Common myeloid progenitor, CD34-positive (primary cell): ENCODE measurements around the gene DAD1.
"Not testable (repeated sequence)": the region's sequence is repeated elsewhere in the genome, so short reads cannot be mapped to it uniquely, and the experiment has no call there.

Experiments used
- CTCF ChIA-PET: fragments of 350-600 bp; sonication (Branson Sonifier 250); formaldehyde crosslinking; loops from one replicate; lab custom pipeline; 2021; ENCODE audit warnings: antibody characterized with exemption; lab: Charles Lee
- POLR2A ChIA-PET: fragments of 350-600 bp; sonication (Branson Sonifier 250); formaldehyde crosslinking; loops from one replicate; lab custom pipeline; 2021; ENCODE audit warnings: antibody characterized with exemption; lab: Charles Lee
- DNase-seq, 3 donors: peaks; one replicate each; pipeline versions ENCODE4 v3.0.0 to v3.0.0-alpha.2; 2013
- H3K27ac ChIP-seq, 2 experiments: 1 replicate in 1 of 2; 2 replicates in 1 of 2; pipeline ENCODE4 v1.7.0; 2013; ENCODE audit warnings: inconsistent platforms in 2 of 2, low read length in 2 of 2, mild to moderate bottlenecking in 2 of 2, low read depth in 1 of 2, moderate library complexity in 1 of 2; ENCODE audit not compliant: severe bottlenecking in 2 of 2, insufficient read depth in 1 of 2, poor library complexity in 1 of 2
- H3K27me3 ChIP-seq, 5 experiments: replicated peaks in 2 of 5; 1 replicate in 3 of 5; 2 replicates in 2 of 5; pipeline versions ENCODE4 v1.6.1 to v1.7.0; 2013; ENCODE audit warnings: low read length in 4 of 5, mild to moderate bottlenecking in 2 of 5, moderate library complexity in 2 of 5, inconsistent platforms in 1 of 5; ENCODE audit not compliant: insufficient read depth in 5 of 5, control insufficient read depth in 4 of 5
- H3K36me3 ChIP-seq, 4 experiments: 1 replicate in 2 of 4; 2 replicates in 2 of 4; pipeline versions ENCODE4 v1.6.1 to v1.7.0; 2013; ENCODE audit warnings: low read length in 3 of 4, control low read depth in 1 of 4, mild to moderate bottlenecking in 1 of 4; ENCODE audit not compliant: control insufficient read depth in 4 of 4, insufficient read depth in 4 of 4
- H3K4me1 ChIP-seq, 4 experiments: 1 replicate in 3 of 4; 2 replicates in 1 of 4; pipeline versions ENCODE4 v1.6.1 to v1.7.1; 2013; ENCODE audit warnings: low read length in 3 of 4, mild to moderate bottlenecking in 3 of 4, control low read depth in 1 of 4, inconsistent platforms in 1 of 4, moderate library complexity in 1 of 4; ENCODE audit not compliant: control insufficient read depth in 4 of 4, insufficient read depth in 4 of 4; ENCODE audit errors: control extremely low read depth in 1 of 4
- H3K4me3 ChIP-seq, 7 experiments: 1 replicate in 4 of 7; 2 replicates in 3 of 7; pipeline versions ENCODE4 v1.5.1 to v1.7.0; 2013; ENCODE audit warnings: mild to moderate bottlenecking in 7 of 7, low read length in 6 of 7, moderate library complexity in 6 of 7, inconsistent platforms in 2 of 7, low read depth in 2 of 7, control low read depth in 1 of 7; ENCODE audit not compliant: insufficient read depth in 4 of 7, control insufficient read depth in 1 of 7; ENCODE audit errors: extremely low read depth in 1 of 7
- H3K9me3 ChIP-seq, 5 experiments: 1 replicate in 4 of 5; 2 replicates in 1 of 5; pipeline versions ENCODE4 v1.6.1 to v1.7.1; 2013; ENCODE audit warnings: low read length in 4 of 5, mild to moderate bottlenecking in 2 of 5, inconsistent platforms in 1 of 5, low read depth in 1 of 5, moderate library complexity in 1 of 5; ENCODE audit not compliant: control insufficient read depth in 4 of 5, insufficient read depth in 2 of 5; ENCODE audit errors: control extremely low read depth in 1 of 5
- WGBS: methylation state at CpG from one replicate; pipeline ENCODE4 v1.1.5; 2013; ENCODE audit not compliant: insufficient coverage; 5-methylcytosine and 5-hydroxymethylcytosine counted together

DAD1 gene

DNA sequence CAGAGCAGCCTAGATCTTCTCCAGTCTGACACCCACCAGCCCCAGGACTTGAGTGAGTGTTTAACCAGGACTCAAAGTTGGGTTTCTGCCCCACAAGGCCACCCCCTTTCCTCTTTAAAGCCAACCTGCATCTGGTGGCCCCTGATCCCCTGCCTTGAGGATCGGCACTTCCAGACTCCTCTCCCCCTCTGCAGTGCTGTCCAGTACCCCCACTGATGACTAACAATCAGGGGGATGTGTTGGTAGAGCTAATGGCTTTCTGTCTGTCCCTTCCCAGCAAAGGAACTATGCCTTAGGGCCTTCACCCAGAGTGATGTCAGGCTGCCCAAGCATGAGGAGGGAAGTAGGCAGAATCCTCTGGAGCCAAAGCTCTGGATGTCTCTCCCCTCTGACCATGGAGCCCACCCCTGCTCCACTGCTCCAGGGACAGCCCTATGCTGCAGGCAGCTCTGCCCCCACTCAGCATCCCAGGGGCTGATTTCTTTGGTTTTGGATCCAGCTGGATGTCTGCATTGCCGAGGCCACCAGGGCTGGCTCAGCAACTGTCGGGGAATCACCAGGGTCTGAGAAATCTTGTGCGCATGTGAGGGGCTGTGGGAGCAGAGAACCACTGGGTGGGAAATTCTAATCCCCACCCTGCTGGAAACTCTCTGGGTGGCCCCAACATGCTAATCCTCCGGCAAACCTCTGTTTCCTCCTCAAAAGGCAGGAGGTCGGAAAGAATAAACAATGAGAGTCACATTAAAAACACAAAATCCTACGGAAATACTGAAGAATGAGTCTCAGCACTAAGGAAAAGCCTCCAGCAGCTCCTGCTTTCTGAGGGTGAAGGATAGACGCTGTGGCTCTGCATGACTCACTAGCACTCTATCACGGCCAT is 42.9 kb downstream of the DAD1 start:
- H3K4me3 ChIP-seq = no peak overlapping the region
- 98% methylated on average over 7 of the region's 9 CpGs for WGBS
- H3K27me3 ChIP-seq = peaks cover 0 to 3% (median 0%) of the 10 kb centered on the region in 5 experiments
- peaks cover 0 to 19% (median 14%) of the 10 kb centered on the region in 4 experiments for H3K4me1 ChIP-seq
- no peak overlapping the region for H3K27ac ChIP-seq
- DNase-seq = no peak
- ChIA-PET POLR2A (interaction anchor here (0.5 kb wide), 1 partner anchor 31 kb away, joined by 4 read pairs; no protein-coding TSS in a partner anchor), CTCF (interaction anchor here (1.0 to 2.3 kb wide), 9 partner anchors 9 to 76 kb away, joined by 3 to 7 read pairs (median 4); no protein-coding TSS in a partner anchor)
- no peaks in the 10 kb centered on the region for H3K36me3 ChIP-seq
- no peaks in the 10 kb centered on the region for H3K9me3 ChIP-seq

DNA sequence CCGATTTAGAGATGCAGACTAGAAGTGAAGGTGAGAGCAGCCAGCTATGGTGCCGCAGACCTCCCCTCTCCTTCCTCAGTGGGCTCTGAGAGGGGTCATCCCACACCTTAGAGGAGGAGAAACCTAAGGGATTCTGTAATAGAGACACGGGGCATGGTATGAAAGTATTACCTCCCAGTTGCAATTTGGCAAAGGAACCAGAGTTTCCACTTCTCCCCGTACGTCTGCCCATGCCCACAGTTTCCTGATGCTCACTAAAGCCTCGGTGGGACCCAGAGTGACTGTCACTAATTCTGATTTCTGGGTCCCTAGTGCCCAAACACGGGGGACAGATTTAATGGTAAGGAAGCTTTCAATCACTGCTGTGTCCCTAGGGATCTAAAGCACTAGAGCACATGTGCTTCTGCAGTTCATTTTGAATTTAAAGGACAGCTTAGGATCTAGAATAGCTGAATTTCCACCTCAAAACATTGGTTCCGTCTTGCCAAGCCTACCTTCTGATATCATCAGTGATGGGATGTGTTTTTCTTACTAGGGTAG is 44.1 kb downstream of the DAD1 start:
- DNase-seq = no peak
- Histone ChIP-seq H3K4me3 (no peak overlapping the region), H3K27me3 (peaks cover 0 to 3% (median 0%) of the 10 kb centered on the region in 5 experiments), H3K36me3 (no peaks in the 10 kb centered on the region), H3K4me1 (peaks cover 0 to 8% (median 4%) of the 10 kb centered on the region in 4 experiments), H3K9me3 (no peaks in the 10 kb centered on the region), H3K27ac (no peak overlapping the region)
- ChIA-PET CTCF (interaction anchor here (0.8 to 2.3 kb wide), 6 partner anchors 10 to 74 kb away, joined by 3 to 7 read pairs (median 4); no protein-coding TSS in a partner anchor), POLR2A (no interaction called here)
- 55% methylated on average over 6 of the region's 8 CpGs for WGBS

GRCh38 chr14:22544406-22544805 is 44.6 kb downstream of the DAD1 start:
- H3K9me3 ChIP-seq = no peaks in the 10 kb centered on the region
- H3K4me1 ChIP-seq = peaks cover 0 to 3% (median 1%) of the 10 kb centered on the region in 4 experiments
- 83% methylated on average over 2 of the region's 2 CpGs for WGBS
- ChIA-PET CTCF (interaction anchor here (1.4 to 1.9 kb wide), 2 partner anchors 18 to 74 kb away, joined by 3 to 5 read pairs; no protein-coding TSS in a partner anchor), POLR2A (no interaction called here)
- H3K36me3 ChIP-seq = no peaks in the 10 kb centered on the region
- DNase-seq = no peak
- H3K4me3 ChIP-seq = no peak overlapping the region
- H3K27me3 ChIP-seq = peaks cover 0 to 3% (median 0%) of the 10 kb centered on the region in 5 experiments
- no peak overlapping the region for H3K27ac ChIP-seq

- 100% methylated on average over 5 of the region's 13 CpGs for WGBS
- not testable (repeated sequence) for H3K9me3 ChIP-seq, DNase-seq, H3K27me3 ChIP-seq, H3K27ac ChIP-seq, H3K36me3 ChIP-seq, H3K4me1 ChIP-seq, H3K4me3 ChIP-seq
- POLR2A ChIA-PET = interaction anchor here (1.0 kb wide), 1 partner anchor 13 kb away, joined by 3 read pairs; no protein-coding TSS in a partner anchor
- CTCF ChIA-PET = interaction anchor here (1.4 kb wide), 1 partner anchor 63 kb away, joined by 3 read pairs; no protein-coding TSS in a partner anchor
These were observed 45.3 kb downstream of the DAD1 start for GRCh38 chr14:22543570-22544357.

DNA sequence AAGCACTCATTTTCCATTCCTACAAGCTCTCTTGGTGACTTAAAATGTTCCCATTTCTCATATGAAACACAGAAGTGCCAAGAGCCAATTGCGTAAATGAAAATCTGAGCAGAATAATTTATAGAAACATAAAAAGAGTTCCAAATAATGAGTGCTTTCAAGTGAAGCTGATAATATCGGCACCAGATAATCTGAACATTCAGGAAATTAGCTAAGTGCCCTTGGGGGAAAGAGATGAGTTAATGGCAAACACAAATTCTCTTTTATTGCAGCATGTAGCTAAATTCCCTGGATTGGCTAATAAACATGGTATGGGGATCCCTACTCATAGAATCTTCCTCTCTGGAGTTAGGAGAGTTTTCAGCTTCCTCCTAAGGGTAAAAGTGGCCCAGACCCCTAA is 46.7 kb downstream of the DAD1 start:
- Histone ChIP-seq H3K27ac (no peak overlapping the region), H3K4me1 (peaks cover 0 to 3% (median 1%) of the 10 kb centered on the region in 4 experiments), H3K4me3 (no peak overlapping the region), H3K27me3 (peaks cover 0 to 3% (median 0%) of the 10 kb centered on the region in 5 experiments), H3K9me3 (no peaks in the 10 kb centered on the region), H3K36me3 (no peaks in the 10 kb centered on the region)
- POLR2A ChIA-PET = no interaction called here
- CTCF ChIA-PET = interaction anchor here (0.8 to 3.2 kb wide), 6 partner anchors 11 to 62 kb away, joined by 3 to 10 read pairs (median 4); no protein-coding TSS in a partner anchor
- WGBS = 100% methylated on average over 1 of the region's 2 CpGs
- no peak for DNase-seq

DNA sequence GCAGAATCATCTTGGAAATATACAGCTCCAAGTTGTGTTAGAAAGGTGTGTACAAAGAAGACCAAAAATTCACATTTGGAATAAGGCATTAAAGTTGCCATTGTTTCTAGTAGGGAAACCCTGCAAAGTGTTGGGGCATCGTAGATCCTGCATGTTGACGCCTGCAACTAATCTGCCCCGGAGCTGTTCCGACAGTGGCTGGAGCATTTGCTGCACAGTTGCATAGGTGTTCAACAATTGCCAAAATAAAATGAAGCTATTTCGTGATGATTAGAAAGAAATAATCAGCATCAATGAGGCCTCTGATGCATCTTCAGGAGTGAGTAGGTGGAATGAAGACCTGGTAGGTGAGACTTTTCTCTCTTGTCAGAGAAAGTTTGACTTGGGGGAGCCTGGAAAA is 47.3 kb downstream of the DAD1 start:
- Histone ChIP-seq H3K4me1 (peaks cover 0 to 6% (median 1%) of the 10 kb centered on the region in 4 experiments), H3K27ac (no peak overlapping the region), H3K36me3 (no peaks in the 10 kb centered on the region), H3K9me3 (no peaks in the 10 kb centered on the region), H3K4me3 (no peak overlapping the region), H3K27me3 (peaks cover 0 to 3% (median 0%) of the 10 kb centered on the region in 5 experiments)
- DNase-seq = no peak
- ChIA-PET POLR2A (no interaction called here), CTCF (interaction anchor here (0.8 to 3.2 kb wide), 5 partner anchors 13 to 152 kb away, joined by 3 to 10 read pairs (median 6); no protein-coding TSS in a partner anchor)
- WGBS = 100% methylated on average over 3 of the region's 5 CpGs
